SW480 (cell line): ENCODE results near the gene GLIS2.

Experiments
- DNase-seq: peaks from one replicate; pipeline ENCODE4 v3.0.0-alpha.2; 2016; ENCODE audit warnings: low spot score

The GLIS2 gene

DNA sequence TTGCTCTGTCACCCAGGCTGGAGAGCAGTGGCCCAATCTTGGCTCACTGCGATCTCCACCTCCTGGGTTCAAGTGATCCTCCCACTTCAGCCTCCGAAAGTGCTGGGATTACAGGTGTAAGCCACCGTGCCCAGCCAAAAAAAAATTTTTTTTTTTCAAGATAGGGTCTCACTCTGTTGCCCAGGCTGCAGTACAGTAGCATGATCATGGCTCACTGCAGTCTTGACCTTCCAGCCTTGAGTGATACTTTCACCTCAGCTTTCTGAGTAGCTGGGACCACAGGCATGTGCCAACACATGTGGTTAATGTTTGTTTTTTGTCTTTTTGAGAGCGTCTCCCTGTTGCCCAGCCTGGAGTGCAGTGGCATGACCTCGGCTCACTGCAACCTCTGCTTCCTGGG lies 37.0 kb downstream of the GLIS2 start:
- DNase-seq: no peak

DNA sequence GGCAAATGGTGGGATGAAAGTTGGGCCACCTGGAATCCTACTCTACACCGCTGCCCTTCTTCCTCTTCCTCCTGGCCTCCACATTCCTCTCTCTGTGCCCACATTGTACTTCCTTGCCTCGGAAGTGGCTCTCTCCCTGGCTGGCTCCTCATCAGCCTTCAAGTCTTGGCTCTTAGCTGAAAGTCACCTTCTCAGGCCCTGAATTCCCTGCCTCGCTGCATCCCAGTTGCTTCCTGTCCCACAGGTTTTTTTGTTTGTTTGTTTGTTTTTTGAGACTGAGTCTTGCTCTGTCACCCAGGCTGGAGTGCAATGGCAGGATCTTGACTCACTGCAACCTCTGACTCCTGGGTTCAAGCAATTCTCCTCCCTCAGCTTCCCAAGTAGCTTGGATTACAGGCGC lies 37.8 kb downstream of the GLIS2 start:
- DNase-seq: no peak

DNA sequence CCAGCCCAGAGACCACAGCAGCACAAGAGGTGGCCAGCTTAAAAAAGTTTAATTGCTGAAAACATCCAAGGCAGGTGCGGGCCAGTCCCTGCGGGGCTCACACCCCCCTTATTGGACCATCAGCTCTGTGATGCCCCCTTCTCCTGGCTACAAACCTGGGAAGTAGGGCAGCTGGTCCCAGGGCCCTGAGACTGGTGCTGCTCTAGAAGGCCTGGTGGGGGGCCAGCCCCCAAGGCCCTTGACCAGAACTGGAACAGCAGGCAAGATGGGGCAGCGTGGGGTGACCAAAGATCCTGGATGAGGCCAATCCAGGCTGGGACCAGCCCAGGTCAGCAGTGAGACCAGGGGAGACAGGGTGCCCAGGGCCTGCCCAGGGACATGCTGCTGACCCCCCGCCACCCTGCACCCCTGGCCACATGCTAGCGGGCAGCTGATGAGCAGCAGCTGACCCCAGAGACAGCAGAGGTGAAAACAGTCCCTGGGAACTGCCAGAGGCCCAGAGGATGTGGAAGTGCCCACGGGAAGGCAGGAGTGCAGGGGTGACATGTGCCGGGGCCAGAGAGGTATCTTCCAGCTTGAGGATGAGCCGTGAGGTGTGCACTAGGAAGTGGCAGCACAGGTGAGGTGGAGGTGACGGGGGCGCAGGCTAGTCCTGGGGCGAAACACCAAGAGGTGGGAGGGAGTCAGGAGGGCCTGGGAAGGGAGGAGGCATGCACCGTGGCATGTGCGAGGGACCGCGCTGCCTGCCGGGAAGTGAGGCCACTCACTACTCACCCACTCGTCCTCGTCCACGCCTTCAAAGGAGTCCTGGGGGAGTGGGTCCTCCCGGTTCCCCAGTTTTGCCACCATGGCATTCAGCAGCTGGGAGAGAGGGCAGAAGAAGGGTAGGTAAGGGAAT lies 38.9 kb downstream of the GLIS2 start:
- DNase-seq: no peak

DNA sequence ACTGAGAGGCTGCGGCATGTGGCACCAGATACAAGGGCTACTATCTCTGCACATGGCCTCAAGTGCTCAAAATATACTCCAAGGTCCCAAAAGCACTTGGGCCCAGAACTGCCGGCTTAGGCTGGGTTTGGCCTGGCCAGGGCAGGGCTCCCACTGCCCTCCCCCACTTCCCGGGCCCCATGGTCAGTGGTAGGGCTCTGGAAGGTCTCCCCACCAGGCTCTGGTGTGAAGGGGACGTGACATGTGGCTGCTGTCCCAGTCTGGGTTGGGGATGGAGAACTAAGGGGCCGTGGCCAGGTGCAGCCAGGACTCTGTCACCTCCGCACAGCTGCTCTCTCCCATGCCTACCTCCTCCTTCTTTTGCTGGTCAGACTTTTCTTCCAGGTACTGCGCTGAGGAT lies 41.0 kb downstream of the GLIS2 start:
- DNase-seq: no peak

DNA sequence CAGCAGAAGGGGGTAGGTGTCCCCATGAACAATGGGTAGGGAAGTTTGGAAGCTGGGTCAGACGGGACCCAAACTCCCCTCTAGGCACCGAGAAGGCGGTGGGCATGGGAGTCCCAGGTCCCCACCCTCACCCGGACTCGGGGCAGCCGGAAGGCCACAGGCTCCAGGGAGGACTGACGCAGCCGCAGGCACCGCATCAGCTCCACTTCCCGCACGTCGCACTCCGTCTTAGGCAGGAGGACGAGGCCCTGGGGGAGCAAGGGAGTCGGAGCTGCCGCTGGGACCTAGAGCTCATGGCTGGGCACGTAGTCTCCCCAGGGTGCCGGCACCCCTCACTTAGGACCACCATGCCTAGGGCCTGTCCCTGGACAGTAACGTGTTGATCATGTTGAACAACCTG lies 42.4 kb downstream of the GLIS2 start:
- DNase-seq: no peak

DNA sequence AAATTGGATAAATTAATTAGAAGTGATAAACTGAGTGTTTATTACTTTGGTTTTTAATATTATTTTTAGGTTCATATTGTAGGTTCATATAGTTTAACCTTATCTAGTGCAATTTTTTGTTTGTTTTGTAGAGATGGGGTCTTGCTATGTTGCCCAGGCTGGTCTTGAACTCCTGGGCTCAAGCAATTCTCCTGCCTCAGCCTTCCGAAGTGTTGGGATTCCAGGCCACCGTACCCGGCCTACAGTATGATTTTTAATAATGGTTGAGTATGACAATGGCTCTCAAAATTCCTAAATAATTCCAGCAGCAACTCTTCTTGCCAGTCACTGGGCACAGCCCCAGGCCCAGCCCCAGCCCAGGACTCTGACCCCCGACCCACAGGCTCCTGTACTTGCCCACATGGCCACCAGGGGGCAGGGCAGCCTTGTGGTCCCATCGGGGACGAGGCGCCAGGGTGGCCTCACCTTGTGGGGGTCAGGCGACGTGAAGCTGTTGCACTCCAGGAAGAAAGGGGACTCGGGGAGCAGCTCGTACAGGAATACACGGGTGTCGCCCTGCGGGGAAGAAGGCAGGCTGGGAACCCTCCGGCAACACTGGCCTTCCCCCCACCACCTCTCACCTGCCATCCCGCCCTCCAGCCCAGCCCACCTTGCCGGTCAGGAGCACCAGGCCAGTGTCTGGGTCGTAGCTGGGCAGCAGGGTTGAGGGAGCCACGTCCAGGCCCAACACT lies 43.1 kb downstream of the GLIS2 start:
- DNase-seq: peak; percentile 28

DNA sequence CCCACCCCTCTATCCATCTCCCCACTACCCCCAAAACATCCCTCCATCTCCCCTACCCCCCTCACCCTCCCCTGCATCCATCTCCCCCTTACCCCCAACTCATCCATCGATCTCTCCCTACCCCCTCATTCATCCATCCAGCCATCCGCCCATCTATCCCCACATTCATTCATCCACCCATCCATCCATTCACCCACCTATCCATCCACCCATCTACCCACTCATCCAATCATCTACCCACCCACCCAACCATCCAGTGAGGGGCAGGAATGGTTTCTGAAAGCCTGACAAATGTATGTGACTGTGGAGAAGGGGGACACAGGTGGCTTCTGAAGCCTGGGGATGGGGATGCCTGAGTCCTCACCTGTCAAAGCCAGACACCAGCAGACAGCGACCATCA lies 44.0 kb downstream of the GLIS2 start:
- DNase-seq: no peak

DNA sequence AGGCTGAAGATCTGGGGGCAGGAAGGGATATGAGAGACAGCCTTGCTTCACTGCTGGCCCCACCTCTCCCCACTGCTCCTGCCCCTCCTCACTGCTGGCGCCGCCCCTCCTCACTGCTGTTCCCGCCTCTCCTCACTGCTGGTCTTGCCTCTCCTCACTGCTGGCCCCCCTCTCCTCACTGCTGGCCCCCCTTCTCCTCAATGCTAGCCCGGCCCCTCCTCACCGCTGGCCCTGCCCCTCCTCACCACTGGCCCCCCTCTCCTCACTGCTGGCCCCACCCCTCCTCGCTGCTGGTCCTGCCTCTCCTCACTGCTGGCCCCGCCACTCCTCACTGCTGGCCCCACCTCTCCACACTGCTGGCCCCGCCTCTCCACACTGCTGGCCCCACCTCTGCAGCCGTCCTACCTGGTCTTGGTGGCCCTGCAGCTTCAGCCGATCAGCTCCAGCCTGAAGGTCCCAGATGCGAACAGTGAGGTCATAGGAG lies 44.7 kb downstream of the GLIS2 start:
- peak; percentile 29 for DNase-seq

DNA sequence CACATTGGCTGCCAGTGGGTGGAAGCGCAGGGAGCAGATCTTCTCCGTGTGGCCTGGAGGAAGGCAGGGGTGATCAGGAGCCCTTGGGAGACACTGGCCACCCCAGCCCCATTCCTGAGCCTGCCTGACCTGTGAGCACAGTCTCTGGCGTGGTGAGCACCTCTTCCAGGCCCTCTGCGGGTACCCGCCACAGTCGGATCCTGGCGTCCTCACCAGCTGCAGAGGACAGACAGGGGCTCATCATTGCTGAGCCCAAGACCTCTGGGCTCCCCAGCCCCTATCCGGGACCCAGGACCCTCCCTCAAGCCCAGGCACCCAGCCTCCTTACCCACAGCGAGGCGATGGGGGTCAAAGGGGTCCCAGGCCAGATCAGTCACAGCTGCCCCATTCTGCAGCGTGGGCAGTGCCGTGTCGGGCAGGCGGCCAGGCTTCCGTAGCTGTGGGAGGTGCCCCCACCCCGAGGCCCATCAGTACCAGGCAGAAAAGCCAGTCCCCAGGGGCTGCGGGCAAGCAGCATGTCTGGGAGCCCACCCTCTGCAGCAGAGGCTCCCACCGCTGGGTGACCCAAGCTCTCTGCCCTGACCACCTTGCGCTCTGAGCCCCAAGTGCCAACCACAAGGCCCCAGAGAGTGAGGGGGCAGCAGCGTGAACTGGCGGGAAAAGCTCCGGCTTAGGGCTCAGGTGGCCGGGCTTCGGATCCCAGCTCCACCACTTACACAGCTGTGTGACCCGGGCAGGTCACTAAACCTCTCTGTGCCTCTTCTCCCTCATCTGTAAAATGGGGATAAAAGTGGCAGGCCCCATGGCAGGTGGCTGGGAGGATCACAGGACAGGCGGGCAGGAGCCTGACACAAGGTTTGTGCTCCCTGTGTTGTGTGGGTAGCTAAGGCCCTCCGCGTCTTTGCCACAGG lies 45.4 kb downstream of the GLIS2 start:
- DNase-seq: no peak

DNA sequence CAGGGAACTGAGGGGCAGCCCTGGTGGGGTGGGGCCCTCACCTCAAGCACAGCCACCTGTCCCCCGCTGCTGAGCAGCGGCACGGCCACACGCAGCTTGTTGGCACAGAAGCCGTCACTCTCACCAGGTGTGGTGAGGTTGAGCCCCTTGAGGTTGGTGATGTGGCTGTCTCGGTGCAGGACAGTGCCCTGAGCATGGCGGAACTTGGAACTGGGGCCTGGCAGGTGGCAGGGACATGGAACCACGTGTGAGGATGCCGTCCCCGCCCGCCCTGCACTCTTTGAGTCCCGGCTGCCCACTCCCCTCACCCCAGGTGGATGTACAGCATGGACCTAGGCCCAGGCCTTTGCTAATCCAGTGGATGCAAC lies 46.1 kb downstream of the GLIS2 start:
- DNase-seq: no peak

DNA sequence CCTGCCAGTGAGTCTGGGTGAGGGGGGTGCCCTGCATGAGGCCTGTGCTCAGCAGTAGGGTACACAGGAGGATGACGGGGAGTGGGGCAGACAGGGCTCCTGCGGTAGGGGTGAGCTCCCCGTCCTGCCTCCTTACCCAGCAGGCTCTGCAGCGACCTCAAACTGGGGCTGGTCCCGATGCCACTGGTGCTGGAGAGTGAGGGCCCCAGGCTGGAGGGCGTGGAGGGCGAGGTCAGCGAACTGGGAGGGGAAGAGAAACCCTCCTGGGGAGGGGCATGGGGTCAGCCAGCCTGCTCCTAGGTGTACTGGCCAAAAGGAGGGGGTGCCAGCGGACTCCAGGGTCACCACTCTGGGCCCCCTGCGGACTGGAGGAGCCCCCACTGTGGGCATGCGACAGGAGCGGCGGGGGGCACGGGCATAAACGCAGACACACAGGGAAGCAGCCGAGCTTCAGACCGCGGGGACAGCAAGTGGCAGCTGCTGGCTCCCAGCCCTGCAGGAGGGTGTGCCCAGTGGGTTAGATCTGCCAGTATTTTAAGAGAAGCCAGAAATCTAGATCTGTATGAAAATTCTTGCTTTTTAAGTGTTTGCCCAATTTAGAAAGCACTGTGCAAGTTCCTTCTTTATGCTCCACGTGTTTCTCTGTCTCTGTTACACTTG lies 46.7 kb downstream of the GLIS2 start:
- DNase-seq: no peak

DNA sequence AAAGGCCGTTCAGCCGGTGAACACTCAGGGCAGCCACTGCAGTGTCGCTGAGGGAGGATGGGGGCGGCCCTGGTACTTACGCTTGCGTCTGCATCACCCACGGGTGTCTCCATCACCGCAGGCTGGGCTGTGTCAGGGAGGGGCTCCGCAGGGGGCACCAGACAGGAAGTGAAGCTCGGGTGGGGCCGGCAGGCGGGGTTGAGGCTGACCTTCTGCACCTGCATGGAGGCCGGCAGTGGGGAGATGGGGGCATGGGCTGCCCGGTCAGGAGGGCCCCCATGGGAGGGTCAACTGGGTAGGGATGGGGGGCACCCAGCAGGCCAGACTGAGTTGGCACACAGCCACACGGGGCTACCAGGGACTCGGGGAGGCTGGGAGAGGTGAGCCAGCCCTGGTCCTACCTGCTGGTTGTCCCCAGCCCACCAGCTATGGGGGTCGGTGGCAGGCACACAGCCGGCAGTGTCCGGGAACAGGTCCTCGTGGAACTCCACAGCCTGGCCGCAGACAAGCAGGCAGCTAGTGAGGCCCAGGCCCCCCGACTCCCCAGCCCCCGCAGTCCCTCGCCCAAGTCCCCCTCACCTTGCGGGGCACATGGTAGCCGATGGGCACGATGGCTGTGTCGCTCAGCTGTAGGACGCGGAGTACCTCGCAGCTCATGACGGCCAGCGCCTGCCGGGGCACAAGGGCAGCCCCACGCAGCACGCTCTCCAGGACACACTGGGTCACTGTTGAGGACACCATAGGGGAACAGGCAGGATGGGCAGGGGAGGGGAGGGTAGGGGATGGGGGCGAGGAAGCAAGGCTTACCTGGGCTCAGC lies 48.5 kb downstream of the GLIS2 start:
- no peak for DNase-seq

DNA sequence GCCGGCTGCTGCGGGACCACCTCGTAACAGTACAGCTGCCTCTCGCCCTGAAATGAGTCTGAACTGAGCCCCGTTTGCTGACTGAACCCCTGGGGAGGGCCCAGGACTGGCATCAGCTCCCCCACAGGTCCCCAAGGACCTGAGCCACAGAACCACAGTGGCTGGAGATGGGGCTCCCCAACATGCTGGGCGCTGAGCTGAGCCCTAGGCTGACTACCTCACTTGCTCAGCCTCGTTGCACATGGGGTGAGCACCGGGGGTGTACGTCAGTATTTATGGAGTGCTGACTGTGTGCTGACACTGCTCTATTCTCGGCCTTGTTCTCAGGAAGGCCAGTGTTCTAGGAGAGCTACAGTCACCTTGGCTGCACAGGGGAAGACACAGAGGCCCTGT lies 49.1 kb downstream of the GLIS2 start:
- no peak for DNase-seq

DNA sequence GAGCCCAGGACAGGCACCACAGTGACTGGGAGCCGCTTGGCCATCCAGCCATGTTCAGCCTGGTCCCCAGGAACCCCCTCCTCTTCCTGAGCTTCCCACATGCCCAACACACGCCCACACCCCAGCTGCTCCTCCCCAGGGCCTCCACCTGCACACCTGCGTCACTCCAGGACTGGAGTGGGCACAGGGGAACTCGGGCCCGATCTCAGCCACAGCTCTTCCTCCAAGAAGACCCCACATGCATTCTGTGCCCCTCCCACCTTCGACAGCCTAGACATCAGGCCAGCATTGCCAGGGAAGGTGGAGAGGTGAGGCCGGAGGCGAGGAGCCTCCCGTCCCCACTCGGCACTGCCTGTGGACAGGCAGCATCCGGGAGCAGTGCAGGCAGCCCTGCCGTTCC lies 49.7 kb downstream of the GLIS2 start:
- DNase-seq: no peak

DNA sequence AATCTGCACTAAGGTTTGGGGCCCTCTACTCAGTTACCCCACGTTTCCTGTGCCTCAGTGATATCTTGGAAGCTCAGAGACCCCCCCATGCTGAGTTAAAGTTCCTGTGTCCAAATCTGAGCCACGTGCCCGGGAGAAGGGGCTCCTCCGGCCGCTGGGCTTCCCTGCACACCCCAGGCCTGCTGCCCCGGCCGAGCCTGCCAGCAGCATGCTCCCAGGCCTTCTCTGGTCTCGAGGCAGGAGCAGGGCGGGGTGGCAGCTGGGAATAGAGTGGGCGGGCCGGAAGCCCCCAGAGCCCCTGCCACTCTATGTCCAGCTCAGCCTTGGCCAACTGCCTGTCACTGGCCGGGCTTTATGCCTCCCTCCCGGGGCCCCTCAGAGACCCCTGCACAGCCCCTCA lies 50.1 kb downstream of the GLIS2 start:
- DNase-seq: no peak

DNA sequence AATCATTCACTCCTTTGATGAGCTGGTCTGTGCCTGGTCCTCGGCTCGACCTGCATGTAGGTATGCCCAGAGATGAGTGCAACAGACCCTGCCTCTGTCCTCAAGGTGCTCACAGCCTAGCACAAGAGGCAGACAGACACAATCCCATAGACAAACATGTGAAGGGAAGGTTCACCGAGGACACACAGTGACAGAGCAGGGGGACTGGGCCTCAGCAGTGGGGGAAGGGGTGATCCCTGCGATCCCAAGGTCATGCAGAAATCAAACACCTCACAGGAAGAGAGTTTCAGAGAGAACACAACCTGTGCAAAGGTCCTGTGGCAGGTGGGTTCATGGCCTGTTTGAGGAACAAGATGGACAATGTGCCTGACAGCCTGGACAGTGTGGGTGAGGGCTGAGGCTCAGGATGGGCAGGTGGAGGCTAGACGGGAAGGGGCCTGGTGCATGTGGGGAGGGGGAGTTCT lies 51.6 kb downstream of the GLIS2 start:
- no peak for DNase-seq

DNA sequence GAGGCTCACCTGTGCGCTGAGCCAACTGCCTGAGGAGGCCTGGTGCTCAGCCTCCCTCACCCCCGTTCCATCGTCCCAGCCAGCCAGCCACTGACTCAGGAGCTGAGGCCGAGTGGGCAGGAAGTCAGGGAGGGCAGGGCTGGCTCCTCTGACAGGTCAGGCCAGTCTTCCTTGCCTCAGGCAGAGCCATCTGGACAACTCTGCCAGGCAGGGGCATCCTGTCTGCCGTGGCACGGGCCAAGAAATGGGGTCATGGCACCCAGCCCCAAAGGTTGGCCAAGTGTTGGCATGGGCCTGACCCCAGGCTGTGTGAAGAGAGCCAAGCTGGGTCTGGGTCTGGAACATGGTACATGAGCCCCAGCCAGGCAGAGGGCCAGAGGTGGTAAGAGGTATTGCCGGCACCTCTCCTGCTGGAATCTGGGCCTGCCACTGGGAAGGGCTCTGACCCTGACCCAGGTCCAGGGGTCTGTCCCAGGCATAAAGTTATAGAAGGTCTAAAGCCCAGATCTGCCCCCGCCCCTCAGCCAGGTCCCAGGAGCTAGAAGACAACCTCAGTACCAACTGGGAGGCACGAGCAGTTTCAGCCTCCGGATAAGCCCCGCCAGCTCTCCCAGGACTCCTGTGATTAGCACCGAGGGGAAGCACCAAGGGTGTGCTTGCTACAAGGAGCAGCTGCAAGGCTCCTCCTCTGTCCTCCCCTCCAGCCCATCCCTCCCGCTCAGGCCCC lies 53.3 kb downstream of the GLIS2 start:
- no peak for DNase-seq

DNA sequence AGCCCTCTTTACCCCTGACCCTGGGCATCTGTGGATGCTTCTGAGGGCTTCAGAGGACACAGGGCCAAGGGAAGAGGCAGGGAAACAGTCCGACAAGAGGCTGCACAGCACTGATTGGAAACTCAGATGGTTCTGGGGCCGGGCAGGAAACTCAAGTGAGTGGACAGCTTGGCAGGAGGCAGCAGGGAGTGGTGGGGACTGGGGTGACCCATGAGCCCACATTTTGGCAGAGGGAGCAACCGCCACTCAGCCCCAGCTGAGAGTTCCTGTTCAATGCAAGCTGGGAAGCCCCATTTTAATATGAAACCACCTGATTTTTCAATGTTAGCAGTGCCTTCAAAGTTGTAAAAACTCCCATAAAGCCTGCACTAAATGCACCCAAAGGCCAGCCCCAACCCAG lies 54.3 kb downstream of the GLIS2 start:
- DNase-seq: no peak

DNA sequence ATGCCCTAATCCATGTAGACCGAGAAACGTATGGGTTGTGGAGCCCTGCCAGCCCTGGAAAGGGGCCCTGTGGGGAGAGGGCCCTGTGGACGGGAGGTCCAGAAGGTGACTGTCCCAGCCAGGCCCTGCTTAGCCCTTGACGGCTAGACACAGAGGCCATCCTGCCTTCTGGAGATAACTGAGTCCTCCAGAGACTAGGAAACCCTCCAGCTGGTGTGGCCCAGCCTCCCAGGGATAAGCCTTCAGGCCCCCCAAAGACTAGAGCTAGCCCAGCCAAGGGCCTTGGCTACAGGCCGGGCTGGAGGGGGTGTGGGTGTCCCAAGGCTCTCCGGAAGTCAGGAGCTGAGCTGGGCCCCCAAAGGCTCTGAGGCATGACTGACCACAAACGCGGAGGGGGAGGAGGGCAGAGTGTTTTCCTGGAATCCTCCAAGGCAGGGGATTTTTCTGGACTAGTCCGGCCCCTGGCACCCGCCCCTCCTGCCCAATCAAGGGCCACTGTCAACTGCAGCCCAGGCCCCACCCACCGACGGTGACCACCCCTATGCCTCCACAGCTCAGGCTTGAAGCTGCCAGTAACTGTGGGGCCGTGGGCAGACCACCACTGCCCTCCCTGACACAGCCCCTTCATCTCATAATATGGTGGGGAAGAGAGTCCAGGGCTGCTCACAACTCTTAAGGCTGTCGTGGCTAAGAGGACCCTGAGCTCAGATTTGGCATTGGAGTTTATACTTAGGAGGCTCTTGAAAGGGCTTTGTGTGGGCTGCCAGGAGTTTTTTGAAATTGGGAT lies 54.9 kb downstream of the GLIS2 start:
- DNase-seq: no peak
